OCI-LY3 (cell line): ENCODE results near the gene RAD51.

ENCODE experiments used
- CTCF ChIP-seq: fragments of 200-600, 300-600 bp; sonication (generic); IDR thresholded peaks from 2 replicates; pipeline ENCODE4 v1.5.1; 2014; ENCODE audit warnings: antibody characterized with exemption, low read length, low read depth
- EZH2phosphoT487 ChIP-seq: fragments of 200-600 bp; shearing (Covaris generic); IDR thresholded peaks from 2 replicates; pipeline ENCODE4 v1.6.1; 2018; ENCODE audit warnings: antibody characterized with exemption, mixed run types, low read depth

GRCh38 chr15:40772014-40772413, 77.0 kb downstream of the RAD51 start:
- TF ChIP-seq CTCF (no peak), EZH2phosphoT487 (no peak)
